Muscle layer of colon (tissue), 2 donors: ENCODE measurements around the gene MYOG.

Source experiments
- H3K27ac ChIP-seq: one replicate; pipeline ENCODE4 v1.7.0; 2013; ENCODE audit warnings: low read depth, mild to moderate bottlenecking, low read length, moderate library complexity
- H3K27me3 ChIP-seq, 2 donors: one replicate each; pipeline ENCODE4 v1.7.0; 2013; ENCODE audit warnings: low read length in 2 of 2, mild to moderate bottlenecking in 2 of 2; ENCODE audit not compliant: insufficient read depth in 2 of 2, control insufficient read depth in 1 of 2
- H3K36me3 ChIP-seq: one replicate; pipeline ENCODE4 v1.7.0; 2013; ENCODE audit warnings: mild to moderate bottlenecking, low read length; ENCODE audit not compliant: insufficient read depth
- H3K4me1 ChIP-seq: one replicate; pipeline ENCODE4 v1.7.0; 2013; ENCODE audit warnings: mild to moderate bottlenecking, low read length; ENCODE audit not compliant: insufficient read depth
- H3K4me3 ChIP-seq, 2 donors: one replicate each; pipeline ENCODE4 v1.7.0; 2013; ENCODE audit warnings: low read length in 2 of 2, low read depth in 1 of 2, mild to moderate bottlenecking in 1 of 2, moderate library complexity in 1 of 2
- H3K9ac ChIP-seq: one replicate; pipeline ENCODE4 v1.7.0; 2013; ENCODE audit warnings: low read length
- H3K9me3 ChIP-seq: one replicate; pipeline ENCODE4 v1.7.0; 2013; ENCODE audit warnings: mild to moderate bottlenecking, low read length
- donor health status: abdominal sarcoma.
- donor health status: Adenocarcinoma of cecum.

The MYOG gene

DNA sequence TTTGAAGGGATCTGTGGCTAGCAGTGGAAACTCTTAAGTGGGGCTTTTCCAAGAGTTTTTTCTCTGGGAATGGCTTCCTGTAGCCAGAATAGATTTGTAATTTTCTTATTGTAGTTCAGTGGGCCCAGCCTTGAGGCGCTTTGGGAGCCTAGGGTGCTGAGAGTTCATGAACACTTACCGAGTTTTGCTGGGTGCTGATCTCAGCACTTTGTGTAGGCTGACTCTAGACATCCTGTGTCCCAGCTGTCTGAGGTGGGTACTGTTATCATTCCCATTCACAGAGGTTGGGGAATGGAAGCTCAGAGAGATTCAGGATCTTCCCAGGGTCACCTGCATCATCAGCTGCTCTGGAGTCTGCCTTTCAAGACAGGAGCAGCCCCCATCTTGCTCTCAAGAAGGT is 52.5 kb downstream of the MYOG start:
- H3K27ac ChIP-seq, result no peak overlapping the region
- H3K9ac ChIP-seq, result no peak overlapping the region
- H3K9me3 ChIP-seq, result no peaks in the 10 kb centered on the region
- no peak overlapping the region for H3K4me3 ChIP-seq
- H3K4me1 ChIP-seq, result peaks cover 26% of the 10 kb centered on the region
- no peaks in the 10 kb centered on the region for H3K36me3 ChIP-seq
- H3K27me3 ChIP-seq, result no peaks in the 10 kb centered on the region
